T-helper 22 cell (primary cell): ENCODE data around the gene PIGL.
"Not testable (repeated sequence)": the region's sequence is repeated elsewhere in the genome, so short reads cannot be mapped to it uniquely, and the experiment has no call there.

ENCODE experiments used
- DNase-seq: peaks from one replicate; pipeline ENCODE4 v3.0.0-alpha.2; 2020; ENCODE audit warnings: low read depth

Gene PIGL

GRCh38 chr17:16216341-16217001, 539 bp upstream of the PIGL start:
- DNase-seq, result not testable (repeated sequence)

- no peak for DNase-seq
Measured at GRCh38 chr17:16222406-16222805, 5.4 kb downstream of the PIGL start.

GRCh38 chr17:16229912-16230561, 13.0 kb downstream of the PIGL start:
- not testable (repeated sequence) for DNase-seq

- no peak for DNase-seq
Measured at GRCh38 chr17:16232391-16232790, 15.4 kb downstream of the PIGL start.

GRCh38 chr17:16239931-16240330, 22.9 kb downstream of the PIGL start:
- DNase-seq, result no peak

- no peak for DNase-seq
Measured at GRCh38 chr17:16241906-16242399, 24.9 kb downstream of the PIGL start.

- no peak for DNase-seq
Measured at GRCh38 chr17:16243385-16243784, 26.4 kb downstream of the PIGL start.

GRCh38 chr17:16243801-16244567, 27.0 kb downstream of the PIGL start:
- DNase-seq, result no peak

GRCh38 chr17:16247586-16247984, 30.6 kb downstream of the PIGL start:
- no peak for DNase-seq

- DNase-seq, result no peak
Measured at GRCh38 chr17:16250635-16251034, 33.6 kb downstream of the PIGL start.

GRCh38 chr17:16251043-16251442, 34.0 kb downstream of the PIGL start:
- no peak for DNase-seq

- DNase-seq, result no peak
Measured at GRCh38 chr17:16251556-16251955, 34.5 kb downstream of the PIGL start.

- DNase-seq, result no peak
Measured at GRCh38 chr17:16254773-16255400, 37.9 kb downstream of the PIGL start.

GRCh38 chr17:16255481-16255921, 38.5 kb downstream of the PIGL start:
- DNase-seq, result no peak

- no peak for DNase-seq
Measured at GRCh38 chr17:16258901-16259300, 41.9 kb downstream of the PIGL start.

GRCh38 chr17:16259926-16260325, 42.9 kb downstream of the PIGL start:
- DNase-seq, result no peak

GRCh38 chr17:16261049-16261448, 44.0 kb downstream of the PIGL start:
- no peak for DNase-seq

GRCh38 chr17:16262201-16262600, 45.2 kb downstream of the PIGL start:
- DNase-seq, result no peak

GRCh38 chr17:16267174-16267573, 50.2 kb downstream of the PIGL start:
- DNase-seq, result no peak

GRCh38 chr17:16269658-16270057, 52.6 kb downstream of the PIGL start:
- no peak for DNase-seq

- no peak for DNase-seq
Measured at GRCh38 chr17:16272111-16272840, 55.3 kb downstream of the PIGL start.

- no peak for DNase-seq
Measured at GRCh38 chr17:16273499-16273898, 56.5 kb downstream of the PIGL start.
